ENCODE results near the gene APBA1.

APBA1 gene

DNA sequence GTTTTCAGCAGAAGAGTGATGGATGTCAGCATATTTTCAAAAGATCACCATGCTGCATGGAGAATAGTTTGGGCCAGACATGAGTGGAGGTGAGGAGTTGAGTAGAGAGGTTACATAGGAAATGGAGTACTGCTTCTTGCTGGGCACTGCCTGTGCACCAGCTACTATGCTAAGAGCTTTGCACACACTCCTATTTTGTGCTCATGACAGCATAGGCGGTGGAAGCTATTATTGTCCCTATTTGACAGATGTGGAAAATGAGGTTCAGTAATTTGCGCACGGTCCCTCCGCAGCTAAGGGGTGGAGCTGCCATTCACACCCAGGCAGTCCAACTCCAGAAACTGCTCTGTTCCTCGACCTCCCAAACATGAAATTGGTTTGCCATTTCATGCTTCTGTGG lies 279.3 kb downstream of the APBA1 start:
- no peaks in the 10 kb centered on the region for H3K9me3 ChIP-seq (ENCODE audit: low read length)
- no peaks in the 10 kb centered on the region for H3K36me3 ChIP-seq (ENCODE audit: insufficient read depth, low read length)
- no peaks in the 10 kb centered on the region for H3K4me1 ChIP-seq (ENCODE audit: insufficient read depth, low read length)
- H3K27me3 ChIP-seq (ENCODE audit: insufficient read depth, low read length), result peaks cover 2% of the 10 kb centered on the region
- H3K4me3 ChIP-seq (ENCODE audit: low read length), result no peak overlapping the region
- no peak overlapping the region for H2AFZ ChIP-seq (ENCODE audit: low read depth, low read length)

GRCh38 chr9:69391946-69392345 lies 280.2 kb downstream of the APBA1 start:
- peaks cover 2% of the 10 kb centered on the region for H3K27me3 ChIP-seq (ENCODE audit: insufficient read depth, low read length)
- no peaks in the 10 kb centered on the region for H3K36me3 ChIP-seq (ENCODE audit: insufficient read depth, low read length)
- no peaks in the 10 kb centered on the region for H3K4me1 ChIP-seq (ENCODE audit: insufficient read depth, low read length)
- H3K4me3 ChIP-seq (ENCODE audit: low read length), result no peak overlapping the region
- H2AFZ ChIP-seq (ENCODE audit: low read depth, low read length), result no peak overlapping the region
- no peaks in the 10 kb centered on the region for H3K9me3 ChIP-seq (ENCODE audit: low read length)

- Histone ChIP-seq H3K9me3 (ENCODE audit: low read length) (no peaks in the 10 kb centered on the region), H2AFZ (ENCODE audit: low read depth, low read length) (no peak overlapping the region), H3K36me3 (ENCODE audit: insufficient read depth, low read length) (no peaks in the 10 kb centered on the region), H3K27me3 (ENCODE audit: insufficient read depth, low read length) (peaks cover 2% of the 10 kb centered on the region), H3K4me3 (ENCODE audit: low read length) (no peak overlapping the region), H3K4me1 (ENCODE audit: insufficient read depth, low read length) (no peaks in the 10 kb centered on the region)
Measured at GRCh38 chr9:69391487-69391886, 280.7 kb downstream of the APBA1 start.

DNA sequence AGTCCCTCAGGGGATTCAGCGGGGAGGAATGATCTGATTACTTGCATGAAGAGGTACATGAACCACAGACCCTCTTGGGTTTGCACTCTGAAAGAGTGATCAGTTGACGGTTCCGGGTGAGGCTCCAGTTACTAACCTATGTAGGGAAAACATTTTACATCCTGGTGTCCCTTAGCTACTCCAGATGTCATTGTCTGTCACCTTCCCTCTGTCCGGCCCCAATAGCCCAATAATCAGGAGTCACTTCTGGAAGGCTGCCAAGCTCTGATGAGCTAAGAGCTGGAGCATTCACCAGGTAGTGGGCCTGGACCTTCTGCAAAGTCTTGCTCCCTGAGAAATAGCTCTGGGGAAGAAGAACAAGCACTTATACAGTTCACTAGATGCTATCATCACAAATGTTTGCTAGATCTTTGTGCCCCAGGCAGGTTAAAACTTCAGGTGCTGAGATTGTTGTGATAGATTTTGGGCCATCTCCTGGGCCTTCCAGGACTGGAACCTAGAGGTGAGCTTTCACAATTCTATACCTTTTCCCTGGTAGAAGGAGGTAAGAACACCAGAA lies 282.7 kb downstream of the APBA1 start:
- Histone ChIP-seq H3K9me3 (ENCODE audit: low read length) (no peaks in the 10 kb centered on the region), H3K4me1 (ENCODE audit: insufficient read depth, low read length) (no peaks in the 10 kb centered on the region), H3K36me3 (ENCODE audit: insufficient read depth, low read length) (no peaks in the 10 kb centered on the region), H3K27me3 (ENCODE audit: insufficient read depth, low read length) (peaks cover 2% of the 10 kb centered on the region), H3K4me3 (ENCODE audit: low read length) (no peak overlapping the region), H2AFZ (ENCODE audit: low read depth, low read length) (no peak overlapping the region)

DNA sequence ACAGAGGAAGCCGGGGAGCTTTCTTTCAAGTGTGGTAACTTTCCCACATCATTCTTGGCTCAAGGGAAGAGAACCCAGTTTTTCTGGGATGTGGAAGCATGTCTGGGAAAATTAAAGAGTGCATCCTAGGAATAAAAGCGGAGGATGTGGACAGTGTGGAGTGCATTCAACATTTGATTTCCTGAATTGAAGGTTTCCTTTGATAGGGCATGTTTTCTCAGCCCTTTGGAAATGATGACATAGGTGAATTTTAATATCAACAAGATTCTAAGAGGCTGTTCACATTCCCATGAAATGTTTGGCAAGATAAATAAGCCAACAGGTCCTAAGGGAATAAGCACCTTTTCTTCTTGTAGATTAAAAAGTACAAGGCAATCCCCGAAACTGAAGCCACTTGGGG lies 283.6 kb downstream of the APBA1 start:
- Histone ChIP-seq H3K9me3 (ENCODE audit: low read length) (no peaks in the 10 kb centered on the region), H3K36me3 (ENCODE audit: insufficient read depth, low read length) (no peaks in the 10 kb centered on the region), H3K27me3 (ENCODE audit: insufficient read depth, low read length) (peaks cover 2% of the 10 kb centered on the region), H3K4me3 (ENCODE audit: low read length) (no peak overlapping the region), H2AFZ (ENCODE audit: low read depth, low read length) (no peak overlapping the region), H3K4me1 (ENCODE audit: insufficient read depth, low read length) (no peaks in the 10 kb centered on the region)

DNA sequence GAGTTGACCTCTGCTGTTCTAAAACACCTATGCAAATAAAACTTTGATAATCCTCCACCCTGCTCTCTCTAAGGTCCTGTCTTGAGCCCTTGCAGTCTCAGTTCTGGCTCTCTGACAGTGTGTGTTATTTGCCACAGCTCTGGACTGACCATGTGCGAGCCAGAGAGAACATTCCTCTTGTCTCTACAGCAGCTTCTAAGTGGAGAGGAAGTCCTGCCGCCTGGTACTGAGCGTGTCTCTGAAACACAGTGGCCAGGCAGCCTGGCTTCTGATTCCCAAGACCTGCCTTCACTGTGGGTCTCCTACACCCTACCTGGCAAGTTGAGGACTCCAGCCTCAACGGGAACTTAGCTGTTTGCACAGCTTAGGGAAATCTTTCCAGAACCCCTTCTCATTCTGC lies 285.5 kb downstream of the APBA1 start:
- H3K27me3 ChIP-seq (ENCODE audit: insufficient read depth, low read length), result peaks cover 2% of the 10 kb centered on the region
- no peak overlapping the region for H3K4me3 ChIP-seq (ENCODE audit: low read length)
- H2AFZ ChIP-seq (ENCODE audit: low read depth, low read length), result no peak overlapping the region
- H3K4me1 ChIP-seq (ENCODE audit: insufficient read depth, low read length), result no peaks in the 10 kb centered on the region
- no peaks in the 10 kb centered on the region for H3K36me3 ChIP-seq (ENCODE audit: insufficient read depth, low read length)
- H3K9me3 ChIP-seq (ENCODE audit: low read length), result no peaks in the 10 kb centered on the region

DNA sequence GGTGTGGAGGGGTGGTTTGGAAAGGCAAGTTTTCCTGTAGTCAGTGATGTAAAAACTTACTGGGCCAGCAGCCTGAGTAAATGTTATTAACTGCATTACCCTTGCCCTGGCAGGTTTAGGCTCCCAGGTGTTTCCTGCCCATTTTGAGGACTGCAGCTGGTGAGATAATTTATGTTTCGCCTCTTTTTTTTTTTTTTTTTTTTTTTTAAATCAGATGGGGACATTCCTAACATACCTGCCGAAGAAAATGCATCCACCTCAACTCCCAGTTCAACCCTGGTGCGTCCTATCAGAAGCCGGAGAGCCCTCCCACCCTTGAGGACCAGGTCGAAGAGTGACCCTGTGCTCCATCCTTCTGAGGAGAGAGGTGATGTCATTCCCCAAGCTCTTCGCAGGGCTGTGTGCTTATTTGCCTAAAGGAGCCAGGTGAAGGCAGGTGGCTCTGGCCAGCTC lies 286.6 kb downstream of the APBA1 start:
- Histone ChIP-seq H3K36me3 (ENCODE audit: insufficient read depth, low read length) (no peaks in the 10 kb centered on the region), H3K27me3 (ENCODE audit: insufficient read depth, low read length) (peaks cover 2% of the 10 kb centered on the region), H3K4me3 (ENCODE audit: low read length) (no peak overlapping the region), H2AFZ (ENCODE audit: low read depth, low read length) (no peak overlapping the region), H3K9me3 (ENCODE audit: low read length) (no peaks in the 10 kb centered on the region), H3K4me1 (ENCODE audit: insufficient read depth, low read length) (no peaks in the 10 kb centered on the region)

DNA sequence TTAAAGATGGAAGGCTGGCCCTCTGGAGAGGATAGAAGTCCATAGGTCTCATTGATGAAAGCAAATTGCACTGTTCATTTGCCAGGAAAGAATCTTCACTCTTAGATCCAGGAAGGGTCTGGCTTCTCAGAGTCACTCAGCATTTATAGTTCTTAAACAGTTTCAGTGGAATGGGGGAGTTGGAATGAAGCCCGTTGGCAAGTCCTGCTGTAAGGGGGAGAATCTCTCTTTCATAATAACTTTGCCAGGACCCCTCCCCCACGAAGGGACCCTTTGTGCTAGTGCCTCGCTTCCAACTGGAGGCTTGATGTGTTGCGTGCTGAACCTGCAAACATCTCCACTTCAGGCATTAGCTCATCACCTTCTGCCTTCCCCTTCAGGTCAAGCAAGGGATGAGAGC lies 290.0 kb downstream of the APBA1 start:
- Histone ChIP-seq H3K4me1 (ENCODE audit: insufficient read depth, low read length) (no peaks in the 10 kb centered on the region), H3K9me3 (ENCODE audit: low read length) (no peaks in the 10 kb centered on the region), H2AFZ (ENCODE audit: low read depth, low read length) (no peak overlapping the region), H3K36me3 (ENCODE audit: insufficient read depth, low read length) (no peaks in the 10 kb centered on the region), H3K27me3 (ENCODE audit: insufficient read depth, low read length) (no peaks in the 10 kb centered on the region), H3K4me3 (ENCODE audit: low read length) (no peak overlapping the region)

DNA sequence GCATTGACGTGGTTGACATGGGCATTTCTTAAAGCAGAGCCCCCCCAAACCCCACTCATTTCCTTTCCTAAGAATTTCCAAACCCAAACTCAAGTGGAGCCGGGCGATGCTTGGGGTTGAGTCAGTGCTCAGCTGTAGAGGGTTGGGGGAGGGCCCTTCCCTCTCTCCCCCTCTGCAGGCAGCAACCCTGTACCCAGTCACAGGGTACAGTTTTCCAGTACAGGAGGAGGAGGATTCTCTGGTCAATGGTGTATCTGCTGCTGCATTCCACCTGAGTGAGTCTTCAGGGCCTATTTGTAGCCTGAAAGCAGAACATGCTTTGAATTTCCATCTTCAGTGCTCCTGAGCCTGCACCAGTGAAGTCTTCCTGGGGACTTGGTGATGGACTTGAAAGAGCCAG lies 291.4 kb downstream of the APBA1 start:
- no peaks in the 10 kb centered on the region for H3K36me3 ChIP-seq (ENCODE audit: insufficient read depth, low read length)
- H3K4me1 ChIP-seq (ENCODE audit: insufficient read depth, low read length), result no peaks in the 10 kb centered on the region
- no peaks in the 10 kb centered on the region for H3K9me3 ChIP-seq (ENCODE audit: low read length)
- H2AFZ ChIP-seq (ENCODE audit: low read depth, low read length), result no peak overlapping the region
- no peak overlapping the region for H3K4me3 ChIP-seq (ENCODE audit: low read length)
- H3K27me3 ChIP-seq (ENCODE audit: insufficient read depth, low read length), result no peaks in the 10 kb centered on the region

- Histone ChIP-seq H3K36me3 (ENCODE audit: insufficient read depth, low read length) (no peaks in the 10 kb centered on the region), H2AFZ (ENCODE audit: low read depth, low read length) (no peak overlapping the region), H3K9me3 (ENCODE audit: low read length) (no peaks in the 10 kb centered on the region), H3K4me1 (ENCODE audit: insufficient read depth, low read length) (no peaks in the 10 kb centered on the region), H3K27me3 (ENCODE audit: insufficient read depth, low read length) (no peaks in the 10 kb centered on the region), H3K4me3 (ENCODE audit: low read length) (no peak overlapping the region)
Measured at GRCh38 chr9:69380301-69380700, 291.9 kb downstream of the APBA1 start.

- no peaks in the 10 kb centered on the region for H3K36me3 ChIP-seq (ENCODE audit: insufficient read depth, low read length)
- no peaks in the 10 kb centered on the region for H3K27me3 ChIP-seq (ENCODE audit: insufficient read depth, low read length)
- H3K9me3 ChIP-seq (ENCODE audit: low read length), result no peaks in the 10 kb centered on the region
- no peak overlapping the region for H2AFZ ChIP-seq (ENCODE audit: low read depth, low read length)
- H3K4me1 ChIP-seq (ENCODE audit: insufficient read depth, low read length), result peaks cover 6% of the 10 kb centered on the region
- H3K4me3 ChIP-seq (ENCODE audit: low read length), result no peak overlapping the region
Measured at GRCh38 chr9:69379270-69379982, 292.7 kb downstream of the APBA1 start.

DNA sequence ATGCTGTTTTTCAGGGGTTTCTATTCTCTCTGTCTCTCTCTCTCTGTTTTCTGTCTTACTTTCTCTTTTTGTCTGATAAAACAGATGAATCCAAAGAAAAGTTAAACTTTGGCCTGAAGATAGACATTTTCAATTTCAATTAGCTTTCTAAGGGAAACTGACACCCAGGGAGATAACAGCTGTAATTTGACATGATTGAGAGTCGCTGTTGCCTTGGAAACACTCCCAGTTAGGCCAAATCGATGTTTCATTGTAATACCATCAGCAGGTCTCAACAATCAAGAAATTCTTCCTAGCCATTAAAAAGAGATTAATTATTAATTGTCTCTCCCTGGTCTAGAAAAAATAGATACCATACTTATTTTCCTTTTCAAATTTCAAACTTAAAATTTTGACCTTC lies 294.2 kb downstream of the APBA1 start:
- no peaks in the 10 kb centered on the region for H3K27me3 ChIP-seq (ENCODE audit: insufficient read depth, low read length)
- H2AFZ ChIP-seq (ENCODE audit: low read depth, low read length), result no peak overlapping the region
- H3K4me3 ChIP-seq (ENCODE audit: low read length), result no peak overlapping the region
- H3K4me1 ChIP-seq (ENCODE audit: insufficient read depth, low read length), result peaks cover 9% of the 10 kb centered on the region
- H3K9me3 ChIP-seq (ENCODE audit: low read length), result no peaks in the 10 kb centered on the region
- H3K36me3 ChIP-seq (ENCODE audit: insufficient read depth, low read length), result no peaks in the 10 kb centered on the region
